ENCODE measurements around the gene NPAS3.

The NPAS3 gene

GRCh38 chr14:33780035-33780434 lies 841.4 kb downstream of the NPAS3 start:
- DNase-seq: no peak

DNA sequence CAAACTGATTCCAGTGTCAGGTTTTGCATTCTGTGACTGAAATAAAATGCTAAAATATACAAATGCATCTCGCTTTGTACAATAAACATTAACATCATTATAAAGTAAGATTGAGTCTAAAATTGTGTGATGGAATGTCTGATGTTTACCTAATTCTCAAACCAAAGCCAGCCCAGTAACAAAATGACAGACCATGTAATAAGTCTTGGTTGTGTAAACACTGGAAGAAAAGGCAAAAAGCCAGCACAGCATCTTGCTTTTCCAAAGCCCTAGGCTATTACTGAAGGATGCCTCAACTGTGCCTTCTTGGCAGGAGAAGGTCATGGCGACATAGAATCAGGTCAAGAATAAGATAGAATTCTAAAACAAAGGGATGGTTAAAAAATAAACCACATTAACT lies 842.6 kb downstream of the NPAS3 start:
- no peak for DNase-seq

DNA sequence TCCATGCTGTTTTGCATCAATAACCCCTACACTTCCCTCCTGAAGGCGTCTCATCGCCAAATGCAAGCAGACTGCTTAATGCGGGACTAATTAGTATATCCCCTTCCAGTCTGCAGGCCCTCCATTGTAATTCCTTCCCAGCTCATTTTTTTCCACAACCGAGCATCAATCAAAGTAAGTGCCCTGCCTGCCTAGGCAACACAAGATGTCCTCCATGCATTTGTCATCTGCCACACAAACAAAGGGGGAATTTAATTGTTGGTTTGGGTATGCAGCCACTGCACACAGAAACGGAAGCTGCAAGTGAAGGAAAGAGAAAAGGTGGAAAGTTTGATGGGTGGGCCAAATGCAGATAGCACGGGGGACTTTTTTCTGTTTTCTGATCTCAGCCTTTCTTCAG lies 844.2 kb downstream of the NPAS3 start:
- no peak for DNase-seq

DNA sequence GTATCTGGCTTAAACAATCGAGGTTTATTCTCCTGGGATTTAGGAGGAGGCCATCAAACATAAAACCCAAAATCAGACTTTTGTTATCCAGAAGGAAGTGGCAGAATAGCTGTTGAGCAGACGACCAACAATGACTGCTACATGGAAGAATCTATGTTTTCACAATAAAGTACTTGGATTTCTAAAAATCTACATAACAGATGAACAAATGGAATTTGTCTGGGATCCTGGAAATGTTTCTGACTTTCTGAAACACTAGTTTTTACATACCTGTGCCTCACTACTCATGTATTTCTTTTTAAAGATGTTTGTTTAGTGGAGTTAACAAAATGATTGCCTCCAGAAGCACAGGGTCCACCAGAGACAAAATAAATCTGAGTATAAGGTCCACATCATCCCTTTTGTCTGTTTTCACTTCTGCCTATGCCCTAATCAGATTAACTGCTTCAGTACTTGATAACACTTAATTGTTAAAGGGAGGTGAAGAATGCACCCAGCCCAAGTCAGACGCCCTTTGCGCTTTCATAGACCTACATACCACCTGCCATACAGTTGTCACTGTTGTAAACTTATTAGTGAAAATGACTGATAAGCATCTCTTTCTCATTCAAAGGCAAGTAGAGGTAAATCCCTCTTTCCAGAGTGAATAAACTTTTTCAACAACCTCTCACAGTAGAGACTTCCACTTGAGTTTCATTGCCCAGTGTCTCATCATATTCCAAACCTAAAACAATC lies 847.6 kb downstream of the NPAS3 start:
- no peak for DNase-seq

GRCh38 chr14:33788161-33788560 lies 849.5 kb downstream of the NPAS3 start:
- no peak for DNase-seq

DNA sequence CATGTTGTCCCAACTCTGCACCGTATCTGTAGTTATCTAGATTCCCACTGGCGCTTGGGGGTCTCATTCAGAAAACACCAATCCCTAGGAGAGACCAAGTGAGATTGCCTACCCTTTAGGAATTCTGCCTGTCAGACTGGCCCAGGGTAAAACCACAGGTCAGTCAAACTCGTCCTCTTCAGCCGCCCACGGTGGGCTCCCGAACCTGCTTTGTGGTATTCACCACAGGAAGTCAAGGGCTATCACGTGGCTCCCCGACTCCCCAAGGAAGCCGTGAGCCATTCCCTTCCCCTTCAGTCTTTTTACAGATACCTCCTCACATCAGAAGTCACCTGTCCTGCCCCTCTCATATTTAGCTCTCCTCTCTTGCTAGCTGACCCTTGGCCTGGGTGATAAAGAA lies 852.3 kb downstream of the NPAS3 start:
- DNase-seq: no peak

DNA sequence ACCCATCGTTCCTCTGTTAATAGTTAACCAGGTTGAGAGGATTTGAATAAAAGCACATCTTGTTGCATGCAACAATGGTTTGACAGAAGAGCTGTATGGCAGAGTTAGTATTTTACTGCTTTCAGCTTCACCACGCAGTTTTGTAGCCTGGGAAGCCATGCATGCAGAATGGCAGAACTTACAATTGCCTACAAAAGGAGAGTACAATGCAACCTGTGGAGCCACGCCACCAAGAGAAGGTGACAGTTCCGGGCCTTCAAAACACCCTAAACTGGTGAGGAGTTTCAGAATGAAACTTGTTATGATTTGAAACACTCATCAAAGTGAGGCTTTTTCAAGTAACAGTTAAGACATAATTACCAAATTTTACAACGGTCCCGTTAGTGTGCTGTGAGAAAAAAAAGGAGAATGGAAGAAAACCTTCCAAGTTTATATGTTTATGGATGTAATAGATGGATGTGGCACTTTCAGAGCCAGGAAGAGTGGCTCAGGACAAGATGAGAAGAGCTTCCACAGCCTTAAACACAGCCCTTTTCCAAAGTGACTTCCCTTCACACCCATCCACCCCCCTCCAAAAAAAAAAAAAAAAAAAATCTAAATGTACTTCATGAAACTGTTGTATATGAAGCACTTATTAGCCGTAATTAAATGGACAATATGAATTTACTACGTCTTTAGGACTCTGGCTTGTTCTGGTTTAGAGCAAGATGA lies 853.5 kb downstream of the NPAS3 start:
- no peak for DNase-seq

- peak; percentile 67 for DNase-seq
Measured at GRCh38 chr14:33792720-33793368, 854.2 kb downstream of the NPAS3 start.

DNA sequence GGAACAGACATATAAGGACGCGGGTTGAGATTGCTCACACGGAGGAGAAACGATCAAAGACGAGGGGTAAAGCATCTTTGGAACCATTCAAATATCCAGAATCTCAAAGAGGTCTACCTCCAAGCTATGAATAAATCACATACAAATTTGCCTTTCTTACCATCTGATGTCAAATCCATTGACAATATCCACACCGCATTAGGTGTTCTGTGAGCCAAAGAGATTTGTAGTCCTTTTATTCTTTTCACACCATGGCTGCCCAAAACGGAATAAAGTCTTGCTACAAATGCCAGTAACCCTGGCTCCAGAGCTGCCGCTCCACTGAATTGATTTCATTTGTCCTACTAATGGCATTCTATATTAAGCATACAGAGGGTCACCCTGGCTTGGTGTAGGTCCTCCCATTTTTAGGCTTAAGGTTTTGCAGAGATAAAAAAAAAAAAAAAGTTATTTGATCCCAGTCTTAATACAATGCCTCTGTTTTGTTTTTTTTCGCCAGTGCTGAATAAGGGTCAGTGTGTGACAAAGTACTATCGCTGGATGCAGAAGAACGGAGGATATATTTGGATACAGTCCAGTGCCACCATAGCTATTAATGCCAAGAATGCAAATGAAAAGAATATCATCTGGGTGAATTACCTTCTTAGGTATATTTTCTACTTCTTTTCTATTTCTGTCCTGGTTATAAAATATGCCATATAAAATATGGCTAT lies 854.9 kb downstream of the NPAS3 start:
- DNase-seq: no peak

GRCh38 chr14:33794791-33795305 lies 856.2 kb downstream of the NPAS3 start:
- DNase-seq: no peak

- DNase-seq: no peak
Measured at GRCh38 chr14:33796356-33796755, 857.7 kb downstream of the NPAS3 start.

- no peak for DNase-seq
Measured at GRCh38 chr14:33799705-33800570, 861.3 kb downstream of the NPAS3 start.

DNA sequence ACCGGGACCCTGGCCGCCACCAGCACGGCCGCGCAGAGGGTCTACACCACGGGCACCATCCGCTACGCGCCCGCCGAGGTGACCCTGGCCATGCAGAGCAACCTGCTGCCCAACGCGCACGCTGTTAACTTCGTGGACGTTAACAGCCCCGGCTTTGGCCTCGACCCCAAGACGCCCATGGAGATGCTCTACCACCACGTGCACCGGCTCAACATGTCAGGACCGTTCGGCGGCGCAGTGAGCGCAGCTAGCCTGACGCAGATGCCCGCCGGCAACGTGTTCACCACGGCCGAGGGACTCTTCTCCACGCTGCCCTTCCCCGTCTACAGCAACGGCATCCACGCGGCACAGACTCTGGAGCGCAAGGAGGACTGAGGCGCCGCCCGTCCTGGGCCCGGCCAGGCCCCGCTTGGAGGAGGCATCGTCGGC lies 862.1 kb downstream of the NPAS3 start:
- DNase-seq: no peak

GRCh38 chr14:33802737-33803136 lies 864.1 kb downstream of the NPAS3 start:
- no peak for DNase-seq

DNA sequence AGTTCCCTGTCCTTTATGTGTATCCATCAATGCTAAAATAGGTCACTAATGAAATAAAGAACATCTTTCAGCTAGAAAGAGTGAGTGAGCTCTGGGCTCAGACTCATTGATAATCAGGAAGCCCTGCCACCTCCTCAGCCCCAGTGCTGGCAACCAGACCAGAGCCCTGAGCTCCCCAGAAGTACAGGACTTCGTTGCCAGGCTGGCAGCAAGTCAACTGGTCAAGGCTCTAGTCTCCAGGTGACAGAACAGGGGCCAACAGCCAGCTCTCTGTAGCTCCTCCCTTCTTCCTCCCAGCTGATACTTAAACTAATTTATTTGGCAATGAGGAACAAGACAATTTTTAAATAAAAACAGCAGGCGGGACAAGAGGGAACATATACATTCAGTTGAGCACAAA lies 866.9 kb downstream of the NPAS3 start:
- DNase-seq: no peak

- DNase-seq: no peak
Measured at GRCh38 chr14:33806905-33807304, 868.2 kb downstream of the NPAS3 start.

DNA sequence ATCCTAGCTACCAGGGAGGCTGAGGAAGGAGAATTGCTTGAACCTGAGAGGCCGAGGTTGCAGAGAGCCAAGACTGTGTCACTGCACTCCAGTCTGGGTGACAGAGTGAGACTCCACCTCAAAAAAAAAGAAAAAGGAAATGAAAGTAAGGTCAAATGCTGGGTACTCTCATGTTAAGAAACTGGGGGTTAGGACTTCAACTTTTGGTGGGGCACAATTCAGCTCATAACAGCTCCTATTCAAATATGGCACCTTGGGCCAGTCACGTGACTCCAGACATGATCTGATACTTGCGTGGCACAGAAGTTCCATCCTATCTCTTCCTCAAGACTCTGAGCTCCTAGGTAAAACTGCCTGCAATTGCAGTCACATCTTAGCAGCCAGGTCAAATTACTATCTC lies 869.5 kb downstream of the NPAS3 start:
- DNase-seq: no peak

DNA sequence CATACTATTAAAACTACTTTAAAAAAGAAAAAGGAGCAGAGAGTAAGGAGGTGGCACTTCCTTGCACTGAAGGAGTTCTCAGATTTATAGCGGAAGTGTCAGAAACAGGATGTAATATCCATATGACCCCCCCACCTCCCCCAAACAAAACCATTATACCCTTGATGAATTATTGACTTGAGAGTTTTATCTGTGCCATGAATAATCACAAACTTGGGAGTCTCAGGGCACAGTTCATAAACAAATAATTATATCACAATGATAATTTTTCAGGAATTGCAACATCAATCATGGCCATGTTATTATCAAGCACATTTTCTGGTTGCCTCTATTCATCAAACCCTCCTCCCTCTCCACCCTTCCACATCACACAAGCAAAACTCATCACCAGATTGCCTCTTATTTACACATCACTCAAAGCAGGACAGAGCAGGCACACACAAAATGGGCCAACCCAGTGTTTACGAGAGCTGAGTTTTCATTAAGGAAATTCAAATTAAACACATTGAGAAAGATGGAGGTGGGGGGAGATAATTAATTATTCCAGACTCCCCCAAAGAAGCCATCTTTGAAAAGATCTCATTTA lies 870.8 kb downstream of the NPAS3 start:
- no peak for DNase-seq

DNA sequence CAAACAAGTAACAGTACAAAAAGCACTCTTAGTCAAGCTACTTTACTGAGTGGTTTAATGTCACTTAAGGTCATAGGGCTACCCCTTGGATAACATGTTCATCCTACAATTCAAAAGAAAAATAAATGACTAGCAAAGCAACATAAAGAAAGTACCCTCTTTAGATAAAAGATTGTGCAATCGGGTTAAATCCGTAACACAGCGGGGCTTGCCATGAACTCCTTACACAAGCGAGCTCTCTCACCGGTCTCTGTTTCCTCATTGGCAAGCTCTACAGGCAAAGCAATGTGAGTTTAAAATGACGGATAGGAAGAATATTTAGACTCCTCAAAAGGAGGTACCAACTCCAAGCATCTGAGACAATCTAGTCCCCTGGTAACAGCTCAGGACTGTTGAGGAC lies 871.6 kb downstream of the NPAS3 start:
- DNase-seq: no peak

- no peak for DNase-seq
Measured at GRCh38 chr14:33811721-33812120, 873.0 kb downstream of the NPAS3 start.

DNA sequence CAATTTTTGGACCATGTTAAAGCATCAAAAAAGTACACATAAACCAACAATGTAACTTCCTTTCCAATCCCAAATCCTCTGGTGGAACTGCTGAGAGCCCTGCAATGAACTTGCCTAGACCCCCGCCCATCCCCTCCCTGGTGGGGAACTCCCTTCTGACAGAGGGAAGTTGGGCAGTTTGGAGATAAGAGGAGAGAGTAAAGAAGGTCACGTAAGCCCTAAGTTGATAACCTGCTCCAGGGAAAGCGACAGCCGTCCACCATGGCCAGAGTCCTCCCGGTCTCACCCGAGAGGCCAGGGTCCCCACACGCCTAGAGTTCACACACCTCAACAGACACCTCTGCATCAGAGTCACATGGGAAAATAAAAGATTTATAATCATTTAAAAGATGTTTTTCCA lies 873.5 kb downstream of the NPAS3 start:
- DNase-seq: no peak

DNA sequence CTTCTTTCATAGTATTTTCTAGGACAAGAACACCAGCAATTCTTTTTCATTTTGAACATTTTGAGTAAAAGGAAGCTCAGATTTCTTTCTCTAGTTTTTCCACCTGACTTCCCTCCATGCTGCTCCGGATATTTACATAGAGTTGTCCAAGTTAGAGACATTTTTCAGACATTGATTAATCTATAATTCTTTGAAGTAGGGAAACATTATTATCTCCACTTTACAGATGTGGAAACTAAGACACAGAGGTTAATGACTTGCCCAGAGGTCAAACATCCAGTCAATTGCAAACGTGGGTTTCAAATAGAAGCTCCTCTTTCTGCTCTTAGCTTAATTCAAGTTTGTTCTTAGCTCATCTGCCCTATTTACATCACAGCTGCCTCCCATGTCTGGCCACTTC lies 873.9 kb downstream of the NPAS3 start:
- no peak for DNase-seq
